ENCODE data around the gene SPATA22. TPM values are rescaled to one million over a fixed set of nuclear protein-coding genes. Genes with fewer than 3 reads are reported as not detected.

The SPATA22 gene
- total RNA-seq, 1 donor from 2014 or later: not detected

GRCh38 chr17:3511852-3512504, 40.4 kb upstream of the SPATA22 start:
- H3K27ac Mint-ChIP-seq: no peak overlapping the region
- no peaks in the 10 kb centered on the region for H3K27me3 Mint-ChIP-seq
- no peak for TF ChIP-seq CTCF (IDR thresholded peaks at IDR 0.05)
- no peaks in the 10 kb centered on the region for H3K4me1 Mint-ChIP-seq
- CTCF ChIA-PET: no interaction called here
- intact Hi-C loops (cut with micrococcal nuclease): no loop called here
- POLR2A ChIA-PET: no interaction called here
- no peak overlapping the region for H3K4me3 Mint-ChIP-seq
- DNase-seq (no peak), ATAC-seq (ENCODE audit: low read depth) (no peak)
- peaks cover 5% of the 10 kb centered on the region for H3K36me3 Mint-ChIP-seq (ENCODE audit: low read depth)
- H3K9me3 Mint-ChIP-seq: peaks cover 3% of the 10 kb centered on the region

- ChIA-PET CTCF (no interaction called here), POLR2A (no interaction called here)
- no peak for DNase-seq
- intact Hi-C loops (cut with micrococcal nuclease): no loop called here
- peaks cover 3% of the 10 kb centered on the region for H3K36me3 Mint-ChIP-seq (ENCODE audit: low read depth)
- H3K27me3 Mint-ChIP-seq: peaks cover 2% of the 10 kb centered on the region
- peaks cover 3% of the 10 kb centered on the region for H3K9me3 Mint-ChIP-seq
- no peak overlapping the region for H3K4me3 Mint-ChIP-seq
- H3K27ac Mint-ChIP-seq: no peak overlapping the region
- TF ChIP-seq CTCF (IDR thresholded peaks at IDR 0.05): no peak
- no peaks in the 10 kb centered on the region for H3K4me1 Mint-ChIP-seq
- no peak for ATAC-seq (ENCODE audit: low read depth)
These were observed 38.5 kb upstream of the SPATA22 start for GRCh38 chr17:3510090-3510489.

GRCh38 chr17:3507869-3508268, 36.2 kb upstream of the SPATA22 start:
- no peak for ATAC-seq (ENCODE audit: low read depth)
- Mint-ChIP-seq H3K27me3 (peaks cover 7% of the 10 kb centered on the region), H3K27ac (no peak overlapping the region), H3K9me3 (peaks cover 3% of the 10 kb centered on the region), H3K36me3 (ENCODE audit: low read depth) (no peaks in the 10 kb centered on the region), H3K4me3 (no peak overlapping the region), H3K4me1 (no peaks in the 10 kb centered on the region)
- intact Hi-C loops (cut with micrococcal nuclease): no loop called here
- no peak for DNase-seq
- TF ChIP-seq CTCF (IDR thresholded peaks at IDR 0.05): no peak
- ChIA-PET POLR2A (no interaction called here), CTCF (no interaction called here)

GRCh38 chr17:3507071-3507470, 35.5 kb upstream of the SPATA22 start:
- H3K27me3 Mint-ChIP-seq: peaks cover 7% of the 10 kb centered on the region
- H3K4me3 Mint-ChIP-seq: no peak overlapping the region
- no peaks in the 10 kb centered on the region for H3K4me1 Mint-ChIP-seq
- no peaks in the 10 kb centered on the region for H3K36me3 Mint-ChIP-seq (ENCODE audit: low read depth)
- ChIA-PET CTCF (no interaction called here), POLR2A (no interaction called here)
- no peak overlapping the region for H3K27ac Mint-ChIP-seq
- intact Hi-C loops (cut with micrococcal nuclease): no loop called here
- no peak for DNase-seq
- ATAC-seq (ENCODE audit: low read depth): no peak
- peaks cover 3% of the 10 kb centered on the region for H3K9me3 Mint-ChIP-seq
- no peak for TF ChIP-seq CTCF (IDR thresholded peaks at IDR 0.05)

- CTCF ChIA-PET: no interaction called here
- H3K27ac Mint-ChIP-seq: no peak overlapping the region
- POLR2A ChIA-PET: no interaction called here
These were observed 34.4 kb upstream of the SPATA22 start for GRCh38 chr17:3506054-3506453.

More at GRCh38 chr17:3506054-3506453, 34.4 kb upstream of the SPATA22 start:
- ATAC-seq (ENCODE audit: low read depth) (no peak), DNase-seq (no peak)
- Mint-ChIP-seq H3K4me1 (no peaks in the 10 kb centered on the region), H3K27me3 (peaks cover 9% of the 10 kb centered on the region), H3K36me3 (ENCODE audit: low read depth) (no peaks in the 10 kb centered on the region), H3K4me3 (no peak overlapping the region), H3K9me3 (peaks cover 3% of the 10 kb centered on the region)
- intact Hi-C loops (cut with micrococcal nuclease): no loop called here
- no peak for TF ChIP-seq CTCF (IDR thresholded peaks at IDR 0.05)

Data from activated B cell treated with CpG ODN at 0.5 μM for 24 hours (primary cell).